Tibial artery (tissue), 4 donors: Measurements from ENCODE around the gene GTF3C2.

Source experiments
- DNase-seq, 2 donors: peaks; one replicate each; pipeline ENCODE4 v3.0.0-alpha.2; 2019
- H3K27ac ChIP-seq, 2 donors: fragments of 200-600 bp; sonication (generic) in 1 of 2; 1 replicate in 1 of 2; 2 replicates in 1 of 2; pipeline ENCODE4 v1.5.1; 2018 to 2019; ENCODE audit warnings: mild to moderate bottlenecking in 1 of 2
- H3K27me3 ChIP-seq, 2 donors: fragments of 200-600 bp; sonication (generic) in 1 of 2; one replicate each; pipeline versions ENCODE4 v1.5.1 to v1.6.0; 2016 to 2019
- H3K36me3 ChIP-seq, 3 donors: fragments of 200-600 bp; sonication (generic) in 2 of 3; one replicate each; pipeline ENCODE4 v1.5.1; 2016 to 2019; ENCODE audit warnings: mild to moderate bottlenecking in 2 of 3
- H3K4me1 ChIP-seq, 4 donors: fragments of 200-600 bp; sonication (generic) in 2 of 4; 1 replicate in 3 of 4; 2 replicates in 1 of 4; pipeline ENCODE4 v1.5.1; 2016 to 2019
- H3K4me3 ChIP-seq, 2 donors: fragments of 200-600 bp; sonication (generic) in 1 of 2; 1 replicate in 1 of 2; 2 replicates in 1 of 2; pipeline ENCODE4 v1.5.1; 2018 to 2019; ENCODE audit warnings: mild to moderate bottlenecking in 2 of 2
- H3K9me3 ChIP-seq, 3 donors: fragments of 200-600 bp; sonication (generic) in 1 of 3; one replicate each; pipeline ENCODE4 v1.5.1; 2016 to 2019
- CTCF ChIP-seq, 2 experiments: fragments of 200-600 bp in 1 of 2; fragments of 450-650 bp in 1 of 2; IDR thresholded peaks; one replicate each; pipeline ENCODE4 v1.5.1; 2017 to 2019; ENCODE audit warnings: antibody characterized with exemption in 2 of 2, mild to moderate bottlenecking in 1 of 2, moderate library complexity in 1 of 2
- intact Hi-C: fragments of 100-400 bp; cut with DNase I; formaldehyde crosslinking; loops from one replicate; pipeline ENCODE4 v1.15.0; 2023; ENCODE audit warnings: low total_unique reads

The GTF3C2 gene

GRCh38 chr2:27373567-27373966, 17.0 kb upstream of the GTF3C2 start:
- no peak for TF ChIP-seq CTCF (IDR thresholded peaks at IDR 0.05)
- Histone ChIP-seq H3K27ac (no peak overlapping the region), H3K4me3 (no peak overlapping the region), H3K27me3 (no peaks in the 10 kb centered on the region), H3K4me1 (peaks cover 0 to 44% (median 27%) of the 10 kb centered on the region in 4 donors), H3K9me3 (no peaks in the 10 kb centered on the region), H3K36me3 (peaks cover 48 to 65% (median 60%) of the 10 kb centered on the region in 3 donors)
- intact Hi-C loops, result no loop called here
- DNase-seq, result no peak

- H3K27me3 ChIP-seq, result no peaks in the 10 kb centered on the region
- DNase-seq, result no peak
- no peaks in the 10 kb centered on the region for H3K9me3 ChIP-seq
- H3K36me3 ChIP-seq, result peaks cover 50 to 63% (median 61%) of the 10 kb centered on the region in 3 donors
- H3K4me3 ChIP-seq, result no peak overlapping the region
- peaks cover 0 to 41% (median 28%) of the 10 kb centered on the region in 4 donors for H3K4me1 ChIP-seq
- intact Hi-C loops, result no loop called here
- H3K27ac ChIP-seq, result no peak overlapping the region
- TF ChIP-seq CTCF (IDR thresholded peaks at IDR 0.05), result no peak
These were observed 16.4 kb upstream of the GTF3C2 start for GRCh38 chr2:27372937-27373336.

GRCh38 chr2:27370816-27371620, 14.5 kb upstream of the GTF3C2 start:
- TF ChIP-seq CTCF (IDR thresholded peaks at IDR 0.05), result no peak
- no peak for DNase-seq
- Histone ChIP-seq H3K4me1 (peaks cover 0 to 36% (median 28%) of the 10 kb centered on the region in 4 donors), H3K27ac (peak overlapping the region; percentile 92 to 96), H3K27me3 (no peaks in the 10 kb centered on the region), H3K4me3 (peak overlapping the region; percentile 85 to 93), H3K36me3 (peaks cover 53 to 63% (median 61%) of the 10 kb centered on the region in 3 donors), H3K9me3 (no peaks in the 10 kb centered on the region)
- intact Hi-C loops, result no loop called here

GRCh38 chr2:27370026-27370815, 13.7 kb upstream of the GTF3C2 start, which contains the start of the genes EIF2B4 and SNX17:
Gene EIF2B4 (minus strand): TSS chr2:27370338. CDS start chr2:27370314, 24 bp downstream.
Gene SNX17 (plus strand): TSS chr2:27370616. CDS start chr2:27370744, 128 bp downstream.
- peak; percentile 48 to 67 for TF ChIP-seq CTCF (IDR thresholded peaks at IDR 0.05)
- peak within 1 kb of the TSS; percentile 85 to 93 for H3K4me3 ChIP-seq
- DNase-seq, result peak; percentile 99 to 100
- H3K4me1 ChIP-seq, result peaks cover 0 to 36% (median 28%) of the 10 kb centered on the region in 4 donors
- intact Hi-C loops, result no loop called here
- H3K27me3 ChIP-seq, result no peaks in the 10 kb centered on the region
- H3K27ac ChIP-seq, result peak within 1 kb of the TSS; percentile 92 to 96
- H3K9me3 ChIP-seq, result no peaks in the 10 kb centered on the region
- H3K36me3 ChIP-seq, result peaks cover 45 to 63% (median 61%) of the 10 kb centered on the region in 3 donors

- no peaks in the 10 kb centered on the region for H3K27me3 ChIP-seq
- intact Hi-C loops, result no loop called here
- peak in 1 of 2 donors; percentile 62 for DNase-seq
- H3K36me3 ChIP-seq, result peaks cover 40 to 63% (median 61%) of the 10 kb centered on the region in 3 donors
- TF ChIP-seq CTCF (IDR thresholded peaks at IDR 0.05), result no peak
- H3K4me1 ChIP-seq, result peaks cover 0 to 36% (median 28%) of the 10 kb centered on the region in 4 donors
- no peaks in the 10 kb centered on the region for H3K9me3 ChIP-seq
- H3K4me3 ChIP-seq, result peak overlapping the region; percentile 85 to 93
- peak overlapping the region; percentile 92 to 96 for H3K27ac ChIP-seq
These were observed 13.0 kb upstream of the GTF3C2 start for GRCh38 chr2:27369471-27370025.
